Fibroblast of the aortic adventitia (primary cell): ENCODE measurements around the gene PHYKPL. TPM values are rescaled to one million over a fixed set of nuclear protein-coding genes. Genes with fewer than 3 reads are reported as not detected.

Source experiments
- DNase-seq: peaks from one replicate; pipeline ENCODE4 v3.0.0-alpha.2; 2010; ENCODE audit warnings: low read depth
- H3K4me3 ChIP-seq: 2 replicates; pipeline ENCODE4 v1.5.1; 2011; ENCODE audit warnings: low read depth, mild to moderate bottlenecking, control low read depth, low read length, moderate library complexity
- CTCF ChIP-seq: IDR thresholded peaks from 2 replicates; pipeline ENCODE4 v1.5.1; 2011; ENCODE audit warnings: mild to moderate bottlenecking, low read length, control low read depth, inconsistent platforms; ENCODE audit not compliant: insufficient read depth
- total RNA-seq: library from RNA; depleted of rRNA; stranded (reverse); fragments of >200 nt; gene quantifications from 2 replicates; pipeline ENCODE4 v1.2.3, GENCODE V29; 2012; ENCODE audit warnings: low replicate concordance

PHYKPL gene
- total RNA-seq, 1 donor = 25.0 TPM

GRCh38 chr5:178196986-178197385 is 35.6 kb downstream of the PHYKPL start:
- H3K4me3 ChIP-seq = no peak overlapping the region
- no peak for DNase-seq
- TF ChIP-seq CTCF = peak; percentile 44

GRCh38 chr5:178196281-178196812 is 36.3 kb downstream of the PHYKPL start:
- no peak for TF ChIP-seq CTCF
- no peak overlapping the region for H3K4me3 ChIP-seq
- DNase-seq = no peak

- H3K4me3 ChIP-seq = no peak overlapping the region
- no peak for DNase-seq
- TF ChIP-seq CTCF = no peak
Measured at GRCh38 chr5:178194026-178194425, 38.6 kb downstream of the PHYKPL start.

- H3K4me3 ChIP-seq = no peak overlapping the region
- TF ChIP-seq CTCF = no peak
- DNase-seq = no peak
Measured at GRCh38 chr5:178193251-178193809, 39.3 kb downstream of the PHYKPL start.

- H3K4me3 ChIP-seq = no peak overlapping the region
- no peak for TF ChIP-seq CTCF
- DNase-seq = no peak
Measured at GRCh38 chr5:178192787-178193186, 39.8 kb downstream of the PHYKPL start.

- TF ChIP-seq CTCF = no peak
- H3K4me3 ChIP-seq = no peak overlapping the region
- DNase-seq = no peak
Measured at GRCh38 chr5:178192244-178192643, 40.4 kb downstream of the PHYKPL start.

- DNase-seq = no peak
- no peak overlapping the region for H3K4me3 ChIP-seq
- TF ChIP-seq CTCF = no peak
Measured at GRCh38 chr5:178191661-178192060, 40.9 kb downstream of the PHYKPL start.
